GM18870 (cell line): ENCODE data around the gene KBTBD13.

Experiments used
- ATAC-seq: cut with Tn5 transposase; IDR thresholded peaks from one replicate; pipeline ENCODE4 v1.9.1; 2021; ENCODE audit warnings: moderate library complexity; ENCODE audit not compliant: unreplicated experiment

Gene KBTBD13

DNA sequence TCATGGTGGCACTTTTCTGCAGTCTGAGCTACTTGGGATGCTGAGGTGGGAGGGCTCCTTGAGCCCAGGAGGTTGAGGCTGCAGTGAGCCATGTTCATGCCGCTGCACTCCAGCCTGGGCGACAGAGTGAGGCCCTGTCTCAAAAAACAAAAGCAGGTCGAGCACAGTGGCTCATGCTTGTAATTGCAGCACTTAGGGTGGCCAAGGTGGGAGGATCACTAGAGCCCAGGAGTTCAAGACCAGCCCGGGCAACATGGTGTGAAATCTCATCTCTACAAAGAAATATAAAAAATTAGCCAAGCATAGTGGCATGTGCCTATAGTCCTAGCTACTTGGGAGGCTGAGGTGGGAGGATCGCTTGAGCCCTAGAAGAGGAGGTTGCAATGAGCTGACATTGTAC is 28.5 kb downstream of the KBTBD13 start:
- no peak for ATAC-seq

DNA sequence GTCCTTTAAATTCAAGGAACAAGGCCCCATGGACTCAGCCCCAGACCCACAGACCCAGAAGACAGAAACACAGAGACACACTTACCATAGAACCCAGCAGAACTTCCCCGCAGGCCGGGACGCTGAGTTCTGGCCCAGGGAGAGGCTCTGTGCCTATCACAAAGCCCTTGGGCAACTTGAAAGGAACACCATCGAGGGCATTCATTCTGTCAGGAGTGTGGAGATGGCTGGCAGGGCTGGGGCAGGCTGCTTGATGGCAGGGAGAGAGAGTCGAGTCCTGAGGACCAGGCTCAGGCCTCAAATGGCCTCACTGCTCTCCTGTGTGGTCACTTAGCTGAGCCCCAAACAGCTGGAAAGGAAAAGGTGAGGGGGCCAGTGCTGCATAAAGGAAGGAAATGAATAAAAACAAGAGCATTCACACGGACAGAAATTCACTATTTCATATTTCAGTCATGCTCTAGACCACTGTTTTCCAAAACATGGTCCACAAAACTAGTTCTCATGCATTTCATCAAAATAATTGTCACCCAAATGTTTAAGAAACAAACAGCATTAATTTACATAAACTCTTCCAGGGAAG is 29.6 kb downstream of the KBTBD13 start:
- ATAC-seq = no peak

- ATAC-seq = no peak
Observed at GRCh38 chr15:65110676-65111292, 34.2 kb downstream of the KBTBD13 start.

DNA sequence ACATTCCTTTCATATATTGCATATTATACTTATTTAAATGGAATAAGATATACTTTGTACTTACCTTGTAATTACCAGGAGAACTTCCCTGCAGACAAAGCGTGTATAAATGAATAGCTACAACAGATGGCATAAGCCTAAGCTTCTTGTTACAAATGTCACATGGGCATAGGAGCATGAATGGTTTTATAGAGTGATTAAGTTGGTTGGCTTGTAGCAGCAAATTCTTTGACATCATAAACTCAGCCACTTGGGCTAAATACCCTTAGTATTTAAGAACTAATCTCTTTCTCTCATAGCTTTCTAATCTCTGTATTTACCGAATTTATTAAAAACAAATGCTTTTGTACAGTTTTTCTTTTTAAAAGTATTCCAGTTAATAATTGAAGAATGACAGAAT is 38.5 kb downstream of the KBTBD13 start, which contains the start of gene UBAP1L:
TSS of gene UBAP1L (minus strand) at position 115 of the 400 bp plus-strand sequence. CDS start 8,985 bp downstream, outside the sequence.
- ATAC-seq = no peak

DNA sequence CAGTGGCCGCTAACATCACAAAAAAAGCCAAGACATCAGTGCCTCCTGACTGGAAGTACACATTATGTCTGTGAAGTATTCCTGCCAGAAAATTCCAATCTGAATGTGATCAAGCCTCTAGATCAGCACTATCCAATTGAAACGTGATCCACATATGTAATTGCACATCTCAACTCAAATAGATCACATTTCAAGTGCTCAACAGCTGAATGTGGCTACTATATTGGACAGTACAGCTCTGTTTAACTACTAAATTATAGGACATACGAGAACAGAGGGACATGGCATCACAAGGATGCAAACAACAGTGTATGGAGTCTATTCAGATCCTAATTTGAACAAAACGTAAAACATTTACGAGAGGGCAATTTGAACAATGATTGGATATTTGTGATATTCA is 39.0 kb downstream of the KBTBD13 start:
- no peak for ATAC-seq
